ENCODE data around the gene KRT23.

KRT23 gene

GRCh38 chr17:40915199-40915661 lies 22.2 kb downstream of the KRT23 start:
- Histone ChIP-seq H3K4me1 (ENCODE audit: insufficient read depth, low read length, poor library complexity, severe bottlenecking) (no peaks in the 10 kb centered on the region), H3K9me2 (replicated peaks; ENCODE audit: low read depth, low read length) (no peaks in the 10 kb centered on the region), H3K9ac (ENCODE audit: low read depth, low read length, poor library complexity, severe bottlenecking) (no peak overlapping the region), H3F3A (ENCODE audit: low read depth) (no peaks in the 10 kb centered on the region), H3K27me3 (ENCODE audit: insufficient read depth, low read length, poor library complexity, severe bottlenecking) (no peaks in the 10 kb centered on the region), H3K36me3 (ENCODE audit: insufficient read depth, low read length) (no peaks in the 10 kb centered on the region), H3K4me2 (ENCODE audit: low read depth, low read length, poor library complexity, severe bottlenecking) (no peak overlapping the region), H3K79me2 (ENCODE audit: insufficient read depth, low read length) (no peaks in the 10 kb centered on the region), H3K9me3 (ENCODE audit: insufficient read depth, low read depth, low read length) (no peaks in the 10 kb centered on the region), H2AFZ (ENCODE audit: low read length) (no peak overlapping the region), H4K20me1 (ENCODE audit: insufficient read depth, low read length, poor library complexity, severe bottlenecking) (no peaks in the 10 kb centered on the region), H3K4me3 (ENCODE audit: low read length, poor library complexity, severe bottlenecking) (no peak overlapping the region)
- no peak for TF ChIP-seq EZH2phosphoT487 (IDR thresholded peaks at IDR 0.05; ENCODE audit: borderline replicate concordance)

DNA sequence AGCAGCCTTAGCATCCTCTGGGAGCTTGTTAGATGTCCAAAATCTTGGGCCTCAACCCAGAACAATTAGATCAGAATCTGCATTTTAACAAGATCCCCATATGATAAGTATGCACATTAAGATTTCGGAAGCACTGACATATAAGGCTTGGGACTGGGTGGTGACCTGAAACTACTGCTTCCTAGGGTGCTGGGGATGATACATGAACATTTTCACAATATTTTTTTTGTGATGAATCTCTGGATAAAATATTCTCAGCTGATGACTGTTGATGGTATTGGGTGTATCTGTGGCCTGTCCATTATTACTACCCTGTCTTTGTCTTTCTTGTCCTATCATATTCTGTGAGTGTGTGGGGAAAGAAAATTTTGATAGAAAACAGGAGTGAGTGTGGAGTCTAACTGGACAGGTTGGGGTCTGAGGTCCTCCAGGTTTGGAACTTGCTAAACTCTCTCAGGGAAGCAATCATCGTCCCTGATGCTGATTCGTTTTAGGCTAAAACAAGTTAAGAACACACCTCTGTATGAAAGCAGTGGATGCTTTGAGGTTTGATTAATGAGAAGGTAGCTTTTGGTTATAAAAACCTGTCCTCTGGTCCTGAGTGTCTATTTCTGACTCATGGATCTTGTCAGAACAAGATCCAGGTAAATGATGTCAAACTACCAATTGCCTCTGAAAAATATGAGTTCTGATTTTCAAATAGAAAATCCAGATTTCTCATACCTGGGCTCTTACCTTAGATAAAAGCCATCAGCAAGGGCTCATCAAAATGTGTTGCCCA lies 23.2 kb downstream of the KRT23 start:
- Histone ChIP-seq H4K20me1 (ENCODE audit: insufficient read depth, low read length, poor library complexity, severe bottlenecking) (no peaks in the 10 kb centered on the region), H3K79me2 (ENCODE audit: insufficient read depth, low read length) (no peaks in the 10 kb centered on the region), H3K27me3 (ENCODE audit: insufficient read depth, low read length, poor library complexity, severe bottlenecking) (no peaks in the 10 kb centered on the region), H3K36me3 (ENCODE audit: insufficient read depth, low read length) (no peaks in the 10 kb centered on the region), H3K9me3 (ENCODE audit: insufficient read depth, low read depth, low read length) (no peaks in the 10 kb centered on the region), H3K4me2 (ENCODE audit: low read depth, low read length, poor library complexity, severe bottlenecking) (no peak overlapping the region), H3K9ac (ENCODE audit: low read depth, low read length, poor library complexity, severe bottlenecking) (no peak overlapping the region), H3F3A (ENCODE audit: low read depth) (no peaks in the 10 kb centered on the region), H2AFZ (ENCODE audit: low read length) (no peak overlapping the region), H3K4me1 (ENCODE audit: insufficient read depth, low read length, poor library complexity, severe bottlenecking) (no peaks in the 10 kb centered on the region), H3K9me2 (replicated peaks; ENCODE audit: low read depth, low read length) (no peaks in the 10 kb centered on the region), H3K4me3 (ENCODE audit: low read length, poor library complexity, severe bottlenecking) (no peak overlapping the region)
- TF ChIP-seq EZH2phosphoT487 (IDR thresholded peaks at IDR 0.05; ENCODE audit: borderline replicate concordance), result no peak
- TF ChIP-seq CTCF (conservative IDR thresholded peaks at IDR 0.05; ENCODE audit: low read length), result no peak

- Histone ChIP-seq H3K79me2 (ENCODE audit: insufficient read depth, low read length) (no peaks in the 10 kb centered on the region), H3K4me3 (ENCODE audit: low read length, poor library complexity, severe bottlenecking) (no peak overlapping the region), H3F3A (ENCODE audit: low read depth) (no peaks in the 10 kb centered on the region)
These were observed 24.8 kb downstream of the KRT23 start for GRCh38 chr17:40912486-40913210.

More at GRCh38 chr17:40912486-40913210, 24.8 kb downstream of the KRT23 start:
- Histone ChIP-seq H3K9ac (ENCODE audit: low read depth, low read length, poor library complexity, severe bottlenecking) (no peak overlapping the region), H3K27me3 (ENCODE audit: insufficient read depth, low read length, poor library complexity, severe bottlenecking) (no peaks in the 10 kb centered on the region), H3K9me2 (replicated peaks; ENCODE audit: low read depth, low read length) (no peaks in the 10 kb centered on the region), H3K4me2 (ENCODE audit: low read depth, low read length, poor library complexity, severe bottlenecking) (no peak overlapping the region), H3K4me1 (ENCODE audit: insufficient read depth, low read length, poor library complexity, severe bottlenecking) (no peaks in the 10 kb centered on the region), H3K36me3 (ENCODE audit: insufficient read depth, low read length) (no peaks in the 10 kb centered on the region), H2AFZ (ENCODE audit: low read length) (no peak overlapping the region), H4K20me1 (ENCODE audit: insufficient read depth, low read length, poor library complexity, severe bottlenecking) (no peaks in the 10 kb centered on the region), H3K9me3 (ENCODE audit: insufficient read depth, low read depth, low read length) (no peaks in the 10 kb centered on the region)
- no peak for TF ChIP-seq CTCF (conservative IDR thresholded peaks at IDR 0.05; ENCODE audit: low read length)
- TF ChIP-seq EZH2phosphoT487 (IDR thresholded peaks at IDR 0.05; ENCODE audit: borderline replicate concordance), result no peak
